ENCODE data around the gene ADGRV1. TPM values are rescaled to one million over a fixed set of nuclear protein-coding genes. Genes with fewer than 3 reads are reported as not detected.

ADGRV1 gene
- polyA plus RNA-seq, 1 of the 3 experiments (the other 2 are of a cell fraction) = 0.23 TPM

GRCh38 chr5:90875456-90875855, 316.9 kb downstream of the ADGRV1 start:
- POLR2A ChIA-PET = no interaction called here
- Histone ChIP-seq H3K27ac (ENCODE audit: low read depth in 2 of 2, low read length in 1 of 2) (no peak overlapping the region), H4K20me1 (ENCODE audit: insufficient read depth) (no peaks in the 10 kb centered on the region), H3K27me3 (ENCODE audit: insufficient read depth) (0 out of 2 replicates have a peak, but pooled peaks cover 6% of the 10 kb centered on the region), H3K4me1 (ENCODE audit: control insufficient read depth in 1 of 2, insufficient read depth in 2 of 2, low read depth in 1 of 2, low read length in 1 of 2) (no peaks in the 10 kb centered on the region), H3K9ac (no peak overlapping the region), H3K9me3 (no peaks in the 10 kb centered on the region), H3K4me2 (no peak overlapping the region), H3K9me2 (no peaks in the 10 kb centered on the region), H3K36me3 (replicated peaks in 1 of 2; ENCODE audit: control insufficient read depth in 1 of 2, insufficient read depth in 2 of 2, low read length in 1 of 2) (no peaks in the 10 kb centered on the region), H3F3A (replicated peaks; ENCODE audit: insufficient read depth) (peaks cover 3% of the 10 kb centered on the region), H3K79me2 (ENCODE audit: insufficient read depth) (no peaks in the 10 kb centered on the region), H3K4me3 (ENCODE audit: low read depth in 2 of 2, low read length in 1 of 2) (no peak overlapping the region), H2AFZ (ENCODE audit: low read depth) (no peak overlapping the region)
- TF ChIP-seq JUND (IDR thresholded peaks at IDR 0.05) = no peak
- no peak for TF ChIP-seq RCOR1 (IDR thresholded peaks at IDR 0.05; ENCODE audit: low read length)
- TF ChIP-seq MEF2A (IDR thresholded peaks at IDR 0.05; ENCODE audit: borderline replicate concordance, low read depth) = no peak
- no peak for TF ChIP-seq POLR2AphosphoS5 (IDR thresholded peaks at IDR 0.05; ENCODE audit: low read depth, low read length)
- TF ChIP-seq FOSL2 (IDR thresholded peaks at IDR 0.05; ENCODE audit: borderline replicate concordance, low read depth) = no peak
- TF ChIP-seq NRF1 (IDR thresholded peaks at IDR 0.05; ENCODE audit: low read depth, low read length) = no peak
- TF ChIP-seq TCF12 (IDR thresholded peaks at IDR 0.05) = no peak
- no peak for TF ChIP-seq GATA2 (CRISPR knock-in tag; IDR thresholded peaks at IDR 0.05)
- no peak for TF ChIP-seq REST (IDR thresholded peaks at IDR 0.05; ENCODE audit: low read depth, low read length)
- TF ChIP-seq USF1 (IDR thresholded peaks at IDR 0.05; ENCODE audit: borderline replicate concordance, low read depth) = no peak
- no peak for TF ChIP-seq RAD21 (IDR thresholded peaks at IDR 0.05; ENCODE audit: low read length)
- TF ChIP-seq EZH2phosphoT487 (IDR thresholded peaks at IDR 0.05; ENCODE audit: borderline replicate concordance, low read depth) = no peak
- no peak for TF ChIP-seq FOXJ3 (CRISPR knock-in tag; IDR thresholded peaks at IDR 0.05)
- TF ChIP-seq ZBTB33 (IDR thresholded peaks at IDR 0.05; ENCODE audit: borderline replicate concordance, low read depth) = no peak
- no peak for TF ChIP-seq GABPA (IDR thresholded peaks at IDR 0.05; ENCODE audit: low read depth)
- TF ChIP-seq CHD2 (IDR thresholded peaks at IDR 0.05; ENCODE audit: low read length, partially characterized antibody) = no peak
- TF ChIP-seq MAX (IDR thresholded peaks at IDR 0.05; ENCODE audit: low read depth) = no peak
- no peak for TF ChIP-seq IRF3 (IDR thresholded peaks at IDR 0.05; ENCODE audit: low read depth, low read length)
- no peak for DNase-seq
- CTCF ChIA-PET = interaction anchor here (1.0 to 2.3 kb wide), 5 partner anchors 9 to 544 kb away, joined by 3 to 10 read pairs (median 4); no protein-coding TSS in a partner anchor

Measured in SK-N-SH (cell line).